ENCODE data around the gene DNAH17. TPM values are rescaled to one million over a fixed set of nuclear protein-coding genes. Genes with fewer than 3 reads are reported as not detected.

Gene DNAH17
- total RNA-seq, 1 donor from 2014 or later, result 0.51 TPM

- DNase-seq, result no peak
Measured at GRCh38 chr17:78601577-78602190, 24.5 kb upstream of the DNAH17 start.

GRCh38 chr17:78600181-78600721, 23.1 kb upstream of the DNAH17 start:
- peak; percentile 72 for DNase-seq

GRCh38 chr17:78599419-78599818, 22.2 kb upstream of the DNAH17 start:
- DNase-seq, result no peak

- DNase-seq, result no peak
Measured at GRCh38 chr17:78598013-78598471, 20.8 kb upstream of the DNAH17 start.

GRCh38 chr17:78596871-78597764, 19.9 kb upstream of the DNAH17 start:
- DNase-seq, result no peak

- no peak for DNase-seq
Measured at GRCh38 chr17:78595135-78595810, 18.1 kb upstream of the DNAH17 start.

GRCh38 chr17:78592991-78593329, 15.8 kb upstream of the DNAH17 start:
- DNase-seq, result no peak

GRCh38 chr17:78591263-78591671, 14.1 kb upstream of the DNAH17 start:
- no peak for DNase-seq

- DNase-seq, result no peak
Measured at GRCh38 chr17:78589885-78590284, 12.7 kb upstream of the DNAH17 start.

- DNase-seq, result no peak
Measured at GRCh38 chr17:78589031-78589675, 12.0 kb upstream of the DNAH17 start.

- no peak for DNase-seq
Measured at GRCh38 chr17:78588258-78589030, 11.2 kb upstream of the DNAH17 start.

- no peak for DNase-seq
Measured at GRCh38 chr17:78585006-78585630, 7.9 kb upstream of the DNAH17 start.

GRCh38 chr17:78583091-78583490, 5.9 kb upstream of the DNAH17 start:
- DNase-seq, result peak; percentile 27

- DNase-seq, result no peak
Measured at GRCh38 chr17:78581304-78581703, 4.1 kb upstream of the DNAH17 start.

GRCh38 chr17:78580277-78580804, 3.1 kb upstream of the DNAH17 start:
- DNase-seq, result no peak

- DNase-seq, result no peak
Measured at GRCh38 chr17:78576389-78577112, 645 bp downstream of the DNAH17 start.

- no peak for DNase-seq
Measured at GRCh38 chr17:78575899-78576298, 1.3 kb downstream of the DNAH17 start.

- DNase-seq, result no peak
Measured at GRCh38 chr17:78575340-78575739, 1.9 kb downstream of the DNAH17 start.

GRCh38 chr17:78573955-78574354, 3.2 kb downstream of the DNAH17 start:
- peak; percentile 39 for DNase-seq
